C1 segment of cervical spinal cord (tissue), 14 donors: ENCODE data around the gene SNTB2.
"Not testable (repeated sequence)": the region's sequence is repeated elsewhere in the genome, so short reads cannot be mapped to it uniquely, and the experiment has no call there.

Source experiments
- DNase-seq, 14 donors: peaks; one replicate each; lab custom pipeline; 2025; lab: John Stamatoyannopoulos, UW

Gene SNTB2

DNA sequence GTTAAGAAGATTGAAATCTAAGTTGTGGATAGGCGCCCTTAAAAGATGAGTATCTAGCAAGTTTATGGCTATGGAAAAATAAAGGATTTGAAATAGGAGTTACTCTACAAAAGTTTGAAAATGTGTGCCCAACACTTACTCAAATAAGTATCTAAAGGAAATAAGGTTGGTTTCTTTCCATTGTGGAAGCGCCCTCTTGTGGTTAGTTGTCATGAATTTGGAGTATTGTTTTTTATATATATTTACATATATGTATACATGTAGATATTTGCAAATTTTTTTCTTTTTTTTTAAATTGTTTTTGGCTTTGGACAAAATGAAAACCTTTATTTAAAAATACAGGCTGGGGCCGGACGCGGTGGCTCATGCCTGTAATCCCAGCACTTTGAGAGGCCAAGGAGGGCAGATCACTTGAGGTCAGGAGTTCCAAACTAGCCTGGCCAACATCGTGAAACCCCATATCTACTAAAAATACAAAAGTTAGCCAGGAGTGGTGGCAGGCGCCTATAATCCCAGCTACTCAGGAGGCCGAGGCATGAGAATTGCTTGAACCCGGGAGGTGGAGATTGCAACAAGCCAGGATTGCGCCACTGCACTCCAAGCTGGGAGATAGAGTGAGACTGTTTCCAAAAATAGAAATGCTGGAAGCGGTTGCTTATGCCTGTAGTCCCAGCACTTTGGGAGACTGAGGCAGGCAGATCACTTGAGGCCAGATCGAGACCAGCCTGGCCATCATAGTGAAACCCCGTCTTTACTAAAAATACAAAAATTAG lies 100.2 kb downstream of the SNTB2 start:
- peak in 1 of 14 donors; percentile 6 for DNase-seq

GRCh38 chr16:69291657-69292056 lies 104.7 kb downstream of the SNTB2 start:
- DNase-seq = not testable (repeated sequence)

- DNase-seq = no peak
Observed at GRCh38 chr16:69293401-69293800, 106.4 kb downstream of the SNTB2 start.

GRCh38 chr16:69294051-69294450 lies 107.1 kb downstream of the SNTB2 start:
- no peak for DNase-seq

- DNase-seq = not testable (repeated sequence)
Observed at GRCh38 chr16:69296771-69297170, 109.8 kb downstream of the SNTB2 start.

DNA sequence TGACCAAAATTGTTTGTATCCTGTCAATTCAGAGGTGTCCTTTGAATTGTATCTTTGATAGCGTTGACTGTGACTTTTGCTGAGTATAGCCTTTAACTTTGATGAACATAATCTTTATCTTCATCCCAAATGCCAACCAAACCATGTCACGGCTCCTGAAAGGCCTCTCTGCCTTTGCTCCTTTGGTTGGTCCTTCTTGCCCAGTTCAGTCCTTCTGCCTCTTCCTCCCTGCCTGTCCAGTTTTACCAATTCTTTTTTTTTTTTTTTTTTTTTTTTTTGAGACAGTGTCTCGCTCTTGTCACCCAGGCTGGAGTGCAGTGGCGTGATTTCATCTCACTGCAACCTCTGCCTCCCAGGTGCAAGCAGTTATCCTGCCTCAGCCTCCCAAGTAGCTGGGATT lies 111.3 kb downstream of the SNTB2 start:
- no peak for DNase-seq

- DNase-seq = no peak
Observed at GRCh38 chr16:69301187-69301586, 114.2 kb downstream of the SNTB2 start.

- no peak for DNase-seq
Observed at GRCh38 chr16:69301861-69302260, 114.9 kb downstream of the SNTB2 start.

- no peak for DNase-seq
Observed at GRCh38 chr16:69302301-69302700, 115.3 kb downstream of the SNTB2 start.

- DNase-seq = no peak
Observed at GRCh38 chr16:69306031-69306430, 119.1 kb downstream of the SNTB2 start.

- DNase-seq = no peak
Observed at GRCh38 chr16:69307091-69307490, 120.1 kb downstream of the SNTB2 start.

DNA sequence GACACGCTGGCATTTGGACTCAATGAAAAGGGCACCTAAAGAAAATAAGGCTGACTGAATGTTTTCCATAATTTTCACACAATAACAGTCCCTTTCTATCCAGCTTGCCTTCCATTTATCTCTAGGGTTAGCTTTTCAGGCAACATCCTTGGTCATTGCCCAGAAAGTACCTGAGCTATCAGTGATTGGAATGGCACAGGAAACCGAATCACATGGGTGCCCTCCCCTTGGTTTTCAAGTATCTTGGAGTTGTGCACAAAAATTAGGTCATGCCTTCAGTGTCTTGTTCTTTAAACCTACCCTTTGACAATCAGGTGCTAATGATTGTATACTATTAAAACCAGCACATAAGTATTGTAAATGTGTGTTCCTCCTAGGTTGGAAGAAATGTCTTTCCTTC lies 120.9 kb downstream of the SNTB2 start:
- no peak for DNase-seq

DNA sequence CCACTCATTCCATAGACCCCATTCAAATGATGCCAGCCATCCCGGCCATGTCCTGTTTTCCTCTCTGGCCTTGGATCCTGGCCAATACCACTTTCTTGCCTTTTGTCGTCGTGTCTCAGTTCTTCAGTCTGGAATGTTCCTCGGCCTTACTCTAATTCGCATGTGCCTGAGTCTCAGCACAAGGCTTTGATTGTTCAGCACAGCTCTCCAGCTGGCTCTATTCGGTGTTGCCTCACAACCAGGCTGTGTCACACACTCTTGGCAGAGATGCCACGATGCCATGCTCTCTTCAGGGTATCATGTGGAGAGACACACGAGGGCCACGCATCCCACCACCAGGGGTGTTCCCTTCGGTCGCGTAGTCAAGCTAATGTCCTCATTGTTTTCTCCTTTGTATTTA lies 122.4 kb downstream of the SNTB2 start:
- DNase-seq = peak in 10 of 14 donors; percentile 5 to 78 (median 53)

DNA sequence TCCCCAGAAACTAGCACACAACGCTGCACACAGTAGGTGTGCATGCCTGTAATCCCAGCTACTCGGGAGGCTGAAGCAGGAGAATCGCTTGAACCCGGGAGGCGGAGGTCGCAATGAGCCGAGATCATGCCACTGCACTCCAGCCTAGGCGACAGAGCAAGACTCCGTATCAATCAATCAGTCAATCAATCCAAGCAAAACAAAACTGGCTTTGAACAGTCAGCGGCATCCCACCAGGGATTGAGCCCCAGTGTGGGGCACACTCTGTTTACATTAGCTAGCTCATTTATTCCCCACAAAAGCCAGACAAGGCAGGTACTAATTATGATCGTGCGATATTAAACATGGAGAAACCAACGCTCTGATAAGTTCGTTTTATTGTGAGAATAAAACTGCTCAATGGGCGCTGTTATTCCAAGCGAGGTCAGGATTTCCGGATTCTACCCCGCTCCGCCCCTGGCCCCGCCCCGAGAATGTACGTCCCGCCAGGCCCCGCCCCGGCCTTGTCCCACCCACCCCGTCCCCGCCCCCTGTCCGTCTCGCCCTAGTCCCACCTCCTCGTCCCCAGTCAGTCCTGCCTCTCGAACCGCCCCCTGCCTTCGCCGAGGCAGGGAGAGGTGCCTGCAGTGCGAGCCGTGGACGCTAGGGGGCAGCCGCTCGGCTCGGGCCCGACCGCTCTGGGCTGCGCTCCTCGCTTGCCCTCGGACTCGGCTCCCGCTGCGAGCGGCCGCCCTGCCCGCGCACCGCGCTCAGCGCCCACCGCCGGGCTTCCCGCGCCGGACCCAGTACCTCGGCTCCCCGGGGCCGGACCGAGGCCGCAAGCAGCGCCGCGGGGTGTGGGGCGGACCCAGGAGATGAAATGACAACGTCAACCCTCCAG lies 123.9 kb downstream of the SNTB2 start, which contains the start of gene VPS4A:
Gene VPS4A, plus strand, starts transcription at position 698 of the 880 bp plus-strand sequence. Its CDS starts 162 bp downstream, at position 860.
- DNase-seq = peak; percentile 41 to 98 (median 94)

DNA sequence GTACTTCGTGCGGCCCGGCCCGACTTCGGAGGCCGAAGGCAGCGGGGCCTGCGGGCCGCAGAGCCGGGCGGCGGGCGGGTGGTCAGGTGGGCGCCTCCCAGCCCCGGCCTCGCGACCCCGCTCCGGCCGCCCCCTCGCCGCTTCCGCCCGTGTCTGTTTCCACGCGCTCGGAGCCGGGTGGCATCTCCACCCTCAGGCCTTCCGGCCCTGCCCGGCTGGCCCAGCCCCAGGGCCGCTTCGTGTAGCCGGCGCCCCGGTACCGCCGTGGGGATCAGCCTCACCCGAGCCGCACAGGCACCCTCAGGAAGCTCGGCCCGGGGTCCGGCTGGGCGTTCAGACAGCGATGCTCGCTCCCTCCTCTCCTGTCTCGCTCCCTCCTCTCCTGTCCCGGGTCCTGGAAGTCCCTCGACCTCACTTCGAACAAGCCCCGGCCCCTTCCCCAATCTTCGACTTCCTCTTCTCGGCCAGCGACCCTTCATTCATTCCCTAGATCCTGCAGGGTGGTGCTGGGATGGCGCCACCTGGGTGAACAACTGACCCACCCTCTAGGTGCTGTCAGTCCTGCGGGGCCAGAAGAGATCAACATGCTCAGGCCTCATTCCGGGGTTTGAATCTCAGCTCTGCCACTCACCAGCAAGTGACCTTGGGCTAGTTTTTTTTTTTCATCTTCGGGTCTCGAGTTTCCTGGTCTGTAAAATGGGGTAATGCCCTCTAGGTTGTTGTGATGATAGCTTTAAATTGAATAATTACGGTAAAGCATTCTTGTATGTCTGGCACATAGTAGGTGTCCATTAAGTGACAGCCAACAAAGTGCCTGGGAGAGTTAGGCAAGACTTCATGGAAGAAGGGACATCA lies 124.8 kb downstream of the SNTB2 start:
- DNase-seq = peak in 1 of 14 donors; percentile 44

DNA sequence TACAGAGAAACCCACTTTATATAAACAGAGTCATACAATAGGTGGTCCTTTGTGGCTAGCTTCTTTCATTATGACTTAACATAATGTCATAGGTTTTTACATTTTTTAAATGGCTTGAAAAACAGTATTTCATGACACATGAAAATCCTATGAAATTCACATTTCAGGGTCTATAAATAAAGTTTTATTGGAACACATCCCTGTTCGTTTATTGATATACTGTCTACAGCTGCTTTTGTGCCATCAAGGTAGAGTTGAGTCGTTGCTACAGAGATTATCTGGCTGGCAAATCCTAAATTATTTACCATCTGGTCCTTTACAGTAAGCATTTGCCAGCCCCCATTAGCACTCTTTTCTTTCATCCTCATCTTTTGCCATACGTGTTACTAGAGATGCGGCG lies 126.5 kb downstream of the SNTB2 start:
- DNase-seq = no peak

- peak in 2 of 14 donors; percentile 2 to 34 for DNase-seq
Observed at GRCh38 chr16:69314534-69314933, 127.6 kb downstream of the SNTB2 start.

- peak in 1 of 14 donors; percentile 30 for DNase-seq
Observed at GRCh38 chr16:69315486-69316311, 128.7 kb downstream of the SNTB2 start.

DNA sequence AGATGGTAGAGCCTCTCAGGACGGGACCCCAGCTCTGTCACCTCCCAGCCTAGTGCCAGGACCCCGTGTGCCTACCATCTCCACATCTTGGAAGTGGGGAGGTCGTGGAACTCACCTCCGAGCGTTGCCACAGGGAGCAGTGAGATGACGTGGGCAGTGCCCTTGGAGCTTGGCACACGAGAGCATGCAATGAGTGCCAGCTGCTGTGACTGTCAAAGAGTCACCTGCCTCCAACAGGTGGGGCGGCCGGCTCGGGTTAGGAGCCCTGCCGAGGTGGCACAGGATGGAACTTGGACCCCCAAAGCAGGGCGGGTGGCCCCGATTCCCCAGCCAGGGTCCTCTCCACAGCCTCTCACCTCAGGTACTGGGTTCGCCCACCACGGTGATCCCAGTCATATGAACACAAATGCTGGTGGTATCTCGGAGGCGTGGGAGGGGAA lies 129.7 kb downstream of the SNTB2 start:
- no peak for DNase-seq

DNA sequence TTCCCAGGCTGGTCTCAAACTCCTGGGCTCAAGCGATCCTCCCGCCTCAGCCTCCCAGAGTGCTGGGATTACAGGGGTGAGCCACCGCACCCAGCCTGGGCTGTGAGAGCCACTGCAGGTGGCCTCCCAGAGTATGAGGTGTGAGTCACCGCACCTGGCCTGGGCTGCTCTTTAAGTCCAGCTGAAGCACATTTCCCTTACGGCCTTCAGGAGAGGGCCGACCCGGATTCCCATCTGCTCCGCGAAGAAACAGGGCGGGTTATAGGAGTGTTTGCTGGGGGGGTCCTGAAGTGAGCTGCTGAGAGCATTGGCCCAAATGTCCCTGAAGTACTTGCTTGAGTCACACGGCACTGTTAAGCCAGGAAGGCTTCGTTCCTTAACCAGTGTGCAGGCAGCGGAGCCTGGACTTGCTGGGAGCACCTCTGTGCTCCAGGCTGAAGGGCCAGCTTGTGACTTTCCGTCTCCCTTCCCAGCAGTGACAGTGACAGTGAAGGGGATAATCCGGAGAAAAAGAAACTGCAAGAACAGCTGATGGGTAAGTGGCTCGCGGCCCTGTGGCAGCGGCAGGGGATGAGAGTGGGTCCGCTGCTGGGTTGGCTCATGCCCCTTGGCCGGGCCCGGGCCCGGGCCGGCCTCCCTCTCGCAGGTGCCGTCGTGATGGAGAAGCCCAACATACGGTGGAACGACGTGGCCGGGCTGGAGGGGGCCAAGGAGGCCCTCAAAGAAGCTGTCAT lies 131.4 kb downstream of the SNTB2 start:
- peak in 1 of 14 donors; percentile 21 for DNase-seq
